ENCODE data around the gene ANKRD44.

GRCh38 chr2:197312186-197312585 lies 1.6 kb upstream of the ANKRD44 start:
- TF ChIP-seq EZH2phosphoT487 (IDR thresholded peaks at IDR 0.05; ENCODE audit: borderline replicate concordance, low read length) (no peak), CTCF (conservative IDR thresholded peaks at IDR 0.05; ENCODE audit: low read depth, low read length) (no peak), EZH2 (IDR thresholded peaks at IDR 0.05; ENCODE audit: low read length, unreplicated experiment) (no peak)

All from PC-3 (cell line).